ENCODE measurements around the gene HOXD12. TPM values are rescaled to one million over a fixed set of nuclear protein-coding genes. Genes with fewer than 3 reads are reported as not detected.

Gene HOXD12
- total RNA-seq, 1 experiment from 2014 or later = 0.13 TPM

DNA sequence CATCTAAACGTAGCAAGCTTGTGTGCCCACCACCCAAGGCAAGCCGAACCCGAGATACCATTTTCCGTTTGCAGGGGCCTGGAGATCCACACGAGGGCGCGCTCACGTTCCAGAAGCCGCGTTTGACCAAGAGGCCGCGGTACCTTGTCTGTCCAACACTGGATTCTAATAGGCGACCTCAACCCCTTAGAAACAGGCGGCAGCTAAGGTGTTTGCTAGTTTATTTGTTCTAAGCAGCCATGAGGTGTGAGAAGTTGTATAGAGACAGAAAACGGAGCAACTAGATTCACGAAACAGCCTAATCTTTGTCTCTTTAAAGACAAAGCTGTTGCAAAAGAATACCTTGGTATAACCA, 11.7 kb downstream of the HOXD12 start:
- Histone ChIP-seq H3K27me3 (ENCODE audit: control insufficient read depth, insufficient read depth, low read length) (peaks cover 5% of the 10 kb centered on the region; the same call in 1 of the 2 replicates), H3K9me3 (ENCODE audit: control insufficient read depth, insufficient read depth, low read depth, low read length) (no peaks in the 10 kb centered on the region), H3K27ac (ENCODE audit: low read length) (no peak overlapping the region), H3K36me3 (ENCODE audit: control insufficient read depth, insufficient read depth, low read length) (no peaks in the 10 kb centered on the region), H3K4me3 (ENCODE audit: low read depth in 2 of 2, low read length in 2 of 2) (no peak overlapping the region), H3K4me1 (ENCODE audit: control insufficient read depth, insufficient read depth, low read length) (0 out of 2 replicates have a peak, but pooled peaks cover 3% of the 10 kb centered on the region)
- BruUV-seq (replicated peaks) = no TSS peak
- in situ Hi-C loops (cut with HindIII; ENCODE audit: low pct_unique_long_range_greater_than_20kb, low sequenced_read_pairs) (no loop called here), intact Hi-C loops (cut with micrococcal nuclease; ENCODE audit: unreplicated experiment) (no loop called here)
- no peak for DNase-seq (ENCODE audit: low read depth, low spot score)
- ATAC-seq = peak; percentile 76
- TF ChIP-seq, protein P1, sequence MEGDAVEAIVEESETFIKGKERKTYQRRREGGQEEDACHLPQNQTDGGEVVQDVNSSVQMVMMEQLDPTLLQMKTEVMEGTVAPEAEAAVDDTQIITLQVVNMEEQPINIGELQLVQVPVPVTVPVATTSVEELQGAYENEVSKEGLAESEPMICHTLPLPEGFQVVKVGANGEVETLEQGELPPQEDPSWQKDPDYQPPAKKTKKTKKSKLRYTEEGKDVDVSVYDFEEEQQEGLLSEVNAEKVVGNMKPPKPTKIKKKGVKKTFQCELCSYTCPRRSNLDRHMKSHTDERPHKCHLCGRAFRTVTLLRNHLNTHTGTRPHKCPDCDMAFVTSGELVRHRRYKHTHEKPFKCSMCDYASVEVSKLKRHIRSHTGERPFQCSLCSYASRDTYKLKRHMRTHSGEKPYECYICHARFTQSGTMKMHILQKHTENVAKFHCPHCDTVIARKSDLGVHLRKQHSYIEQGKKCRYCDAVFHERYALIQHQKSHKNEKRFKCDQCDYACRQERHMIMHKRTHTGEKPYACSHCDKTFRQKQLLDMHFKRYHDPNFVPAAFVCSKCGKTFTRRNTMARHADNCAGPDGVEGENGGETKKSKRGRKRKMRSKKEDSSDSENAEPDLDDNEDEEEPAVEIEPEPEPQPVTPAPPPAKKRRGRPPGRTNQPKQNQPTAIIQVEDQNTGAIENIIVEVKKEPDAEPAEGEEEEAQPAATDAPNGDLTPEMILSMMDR (IDR thresholded peaks at IDR 0.05) = peak; percentile 96
- no peak for TF ChIP-seq SIN3A (IDR thresholded peaks at IDR 0.05; ENCODE audit: borderline replicate concordance, insufficient read depth, low read depth, low read length)
- TF ChIP-seq, protein P2, sequence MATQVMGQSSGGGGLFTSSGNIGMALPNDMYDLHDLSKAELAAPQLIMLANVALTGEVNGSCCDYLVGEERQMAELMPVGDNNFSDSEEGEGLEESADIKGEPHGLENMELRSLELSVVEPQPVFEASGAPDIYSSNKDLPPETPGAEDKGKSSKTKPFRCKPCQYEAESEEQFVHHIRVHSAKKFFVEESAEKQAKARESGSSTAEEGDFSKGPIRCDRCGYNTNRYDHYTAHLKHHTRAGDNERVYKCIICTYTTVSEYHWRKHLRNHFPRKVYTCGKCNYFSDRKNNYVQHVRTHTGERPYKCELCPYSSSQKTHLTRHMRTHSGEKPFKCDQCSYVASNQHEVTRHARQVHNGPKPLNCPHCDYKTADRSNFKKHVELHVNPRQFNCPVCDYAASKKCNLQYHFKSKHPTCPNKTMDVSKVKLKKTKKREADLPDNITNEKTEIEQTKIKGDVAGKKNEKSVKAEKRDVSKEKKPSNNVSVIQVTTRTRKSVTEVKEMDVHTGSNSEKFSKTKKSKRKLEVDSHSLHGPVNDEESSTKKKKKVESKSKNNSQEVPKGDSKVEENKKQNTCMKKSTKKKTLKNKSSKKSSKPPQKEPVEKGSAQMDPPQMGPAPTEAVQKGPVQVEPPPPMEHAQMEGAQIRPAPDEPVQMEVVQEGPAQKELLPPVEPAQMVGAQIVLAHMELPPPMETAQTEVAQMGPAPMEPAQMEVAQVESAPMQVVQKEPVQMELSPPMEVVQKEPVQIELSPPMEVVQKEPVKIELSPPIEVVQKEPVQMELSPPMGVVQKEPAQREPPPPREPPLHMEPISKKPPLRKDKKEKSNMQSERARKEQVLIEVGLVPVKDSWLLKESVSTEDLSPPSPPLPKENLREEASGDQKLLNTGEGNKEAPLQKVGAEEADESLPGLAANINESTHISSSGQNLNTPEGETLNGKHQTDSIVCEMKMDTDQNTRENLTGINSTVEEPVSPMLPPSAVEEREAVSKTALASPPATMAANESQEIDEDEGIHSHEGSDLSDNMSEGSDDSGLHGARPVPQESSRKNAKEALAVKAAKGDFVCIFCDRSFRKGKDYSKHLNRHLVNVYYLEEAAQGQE (IDR thresholded peaks at IDR 0.05; ENCODE audit: insufficient read depth in 1 of 2, low read depth in 2 of 2, low read length in 1 of 2) = no peak
- POLR2A ChIA-PET = no interaction called here
- CTCF ChIA-PET = interaction anchor here (0.6 to 0.7 kb wide), 2 partner anchors 10 to 1036 kb away, joined by 3 to 4 read pairs; no protein-coding TSS in a partner anchor

DNA sequence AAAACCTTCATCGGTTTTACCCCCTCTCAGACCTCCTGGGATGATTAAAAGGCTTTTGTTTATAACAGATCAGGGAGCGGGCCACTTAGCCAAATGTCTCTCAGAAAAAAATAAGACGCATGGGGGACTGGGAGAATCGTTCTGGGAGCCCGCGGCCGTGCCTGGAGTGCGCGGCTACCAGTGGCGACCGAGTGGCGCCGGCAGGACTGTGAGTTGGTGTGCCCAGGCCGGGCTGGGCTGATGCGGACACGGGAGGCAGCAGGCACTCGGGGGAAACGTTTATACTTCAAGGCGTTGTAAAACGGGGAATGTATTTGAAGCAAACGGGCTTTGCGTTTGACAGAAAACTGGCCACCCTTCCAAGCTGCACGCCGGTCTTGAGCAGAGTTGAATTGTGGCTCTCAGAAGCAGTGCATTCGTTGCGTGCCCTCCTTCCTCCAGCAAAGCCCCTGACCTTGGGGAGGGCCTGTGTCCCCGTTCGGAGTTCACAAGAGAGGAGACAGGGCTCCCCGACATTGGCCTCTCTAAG, 12.3 kb downstream of the HOXD12 start:
- in situ Hi-C loops (cut with HindIII; ENCODE audit: low pct_unique_long_range_greater_than_20kb, low sequenced_read_pairs) = no loop called here
- H3K4me1 ChIP-seq (ENCODE audit: control insufficient read depth, insufficient read depth, low read length) = 0 out of 2 replicates have a peak, but pooled peaks cover 3% of the 10 kb centered on the region
- no TSS peak for BruUV-seq (replicated peaks)
- no peaks in the 10 kb centered on the region for H3K36me3 ChIP-seq (ENCODE audit: control insufficient read depth, insufficient read depth, low read length)
- ChIA-PET CTCF (interaction anchor here (0.6 to 0.7 kb wide), 2 partner anchors 9 to 1036 kb away, joined by 3 to 4 read pairs; no protein-coding TSS in a partner anchor), POLR2A (no interaction called here)
- DNase-seq (ENCODE audit: low read depth, low spot score) = no peak
- no peak overlapping the region for H3K27ac ChIP-seq (ENCODE audit: low read length)
- intact Hi-C loops (cut with micrococcal nuclease; ENCODE audit: unreplicated experiment) = no loop called here
- H3K9me3 ChIP-seq (ENCODE audit: control insufficient read depth, insufficient read depth, low read depth, low read length) = no peaks in the 10 kb centered on the region
- no peak overlapping the region for H3K4me3 ChIP-seq (ENCODE audit: low read depth in 2 of 2, low read length in 2 of 2)
- TF ChIP-seq SIN3A (IDR thresholded peaks at IDR 0.05; ENCODE audit: borderline replicate concordance, insufficient read depth, low read depth, low read length) (no peak), TCF7L2 (IDR thresholded peaks at IDR 0.05; ENCODE audit: low read depth, low read length) (no peak), POLR2AphosphoS5 (IDR thresholded peaks at IDR 0.05; ENCODE audit: low read depth, low read length) (no peak)
- TF ChIP-seq, protein P2 (IDR thresholded peaks at IDR 0.05; ENCODE audit: insufficient read depth in 1 of 2, low read depth in 2 of 2, low read length in 1 of 2) = no peak
- TF ChIP-seq, protein P1 (IDR thresholded peaks at IDR 0.05) = no peak
- ATAC-seq = no peak
- peaks cover 5% of the 10 kb centered on the region; the same call in 1 of the 2 replicates for H3K27me3 ChIP-seq (ENCODE audit: control insufficient read depth, insufficient read depth, low read length)

All from Panc1 (cell line).